HG02678 (cell line): Measurements from ENCODE around the gene ZNF845.
A peak's percentile ranks its signal among the peaks of the same experiment; 100 is the strongest.
"Not testable (repeated sequence)": the region's sequence is repeated elsewhere in the genome, so short reads cannot be mapped to it uniquely, and the experiment has no call there.

ENCODE experiments used
- ATAC-seq: cut with Tn5 transposase; IDR thresholded peaks from one replicate; pipeline ENCODE4 v1.9.1; 2021; ENCODE audit warnings: mild to moderate bottlenecking, moderate library complexity; ENCODE audit not compliant: unreplicated experiment

Gene ZNF845

DNA sequence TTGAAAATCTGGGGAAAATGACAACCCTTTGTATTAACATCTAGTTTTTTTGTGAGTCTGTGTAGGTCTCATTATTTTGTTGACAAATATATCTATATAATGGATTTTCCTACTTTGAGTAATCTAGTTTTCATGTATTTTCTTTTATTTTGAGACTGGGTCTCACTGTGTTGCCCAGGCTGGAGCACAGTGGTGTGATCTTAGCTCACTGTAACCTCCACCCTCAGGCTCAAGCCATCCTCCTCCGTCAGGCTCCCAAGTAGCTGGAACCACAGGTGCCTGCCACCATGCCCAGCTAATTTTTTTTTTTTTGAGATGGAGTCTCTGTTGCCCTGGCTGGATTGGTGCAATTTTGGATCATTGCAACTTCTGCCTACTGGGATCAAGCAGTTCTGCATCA lies 41.2 kb downstream of the ZNF845 start:
- ATAC-seq: no peak

- ATAC-seq: no peak
Observed at GRCh38 chr19:53381376-53381775, 47.8 kb downstream of the ZNF845 start.

GRCh38 chr19:53388168-53388567 lies 54.6 kb downstream of the ZNF845 start:
- ATAC-seq: no peak

DNA sequence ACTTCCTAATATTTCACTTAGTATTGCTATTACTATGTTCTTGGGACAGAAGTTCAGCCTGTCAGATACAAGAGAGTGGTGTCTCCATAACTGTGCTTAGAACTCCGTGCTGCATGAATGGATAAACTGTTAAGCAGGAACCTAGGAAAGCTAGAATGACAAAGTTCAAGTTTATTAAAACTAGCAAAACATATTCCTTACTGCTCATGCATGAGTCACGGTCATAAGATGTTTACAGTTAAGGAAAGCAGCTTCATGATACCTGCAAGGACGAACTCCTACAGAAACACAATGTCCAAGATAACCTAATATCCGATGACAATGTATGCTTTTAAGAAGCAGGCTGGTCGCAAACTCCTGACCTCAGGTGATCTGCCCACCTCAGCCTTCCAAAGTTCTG lies 55.4 kb downstream of the ZNF845 start:
- ATAC-seq: no peak

DNA sequence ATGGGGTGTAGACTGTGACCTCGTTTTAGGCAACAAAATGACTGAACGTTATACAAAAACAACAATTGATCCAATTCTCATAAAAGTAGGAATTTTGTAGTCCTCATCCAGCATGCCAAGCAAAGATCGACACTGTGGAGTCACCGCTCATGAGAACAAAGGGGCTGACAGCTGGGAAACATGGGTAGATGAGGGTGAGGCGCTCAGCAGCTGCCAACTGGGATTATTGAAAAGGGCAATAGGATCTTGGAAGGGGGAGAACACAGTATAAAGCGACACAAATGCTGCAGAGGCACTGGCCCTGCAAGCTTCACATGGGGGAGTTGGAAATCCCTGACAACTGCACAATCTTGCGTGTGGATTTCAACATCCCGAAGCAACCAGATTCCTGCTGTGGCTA lies 56.0 kb downstream of the ZNF845 start:
- ATAC-seq: no peak

- no peak for ATAC-seq
Observed at GRCh38 chr19:53389978-53390377, 56.4 kb downstream of the ZNF845 start.

DNA sequence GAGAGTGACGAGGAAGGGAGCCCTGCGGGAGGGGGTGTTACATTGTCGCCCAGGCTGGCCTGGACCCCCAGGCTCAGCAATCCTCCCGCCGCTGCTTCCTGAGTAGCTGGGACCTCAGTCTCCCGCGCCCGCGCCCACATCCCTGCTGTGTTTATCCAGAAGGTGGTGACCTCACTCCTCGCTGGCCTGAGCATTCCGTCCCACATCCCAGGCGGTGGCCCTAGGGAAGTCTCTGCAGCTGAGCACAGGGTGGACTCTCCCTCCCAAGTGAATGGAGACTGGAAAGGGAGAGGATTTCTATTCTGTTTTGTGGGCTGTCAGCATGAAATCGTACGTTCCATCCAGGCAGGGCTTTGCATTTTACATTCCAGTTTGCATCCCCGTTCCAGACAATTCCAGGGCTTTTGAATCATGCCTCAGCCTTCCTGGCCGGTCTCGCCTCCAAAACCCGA lies 61.0 kb downstream of the ZNF845 start:
- no peak for ATAC-seq

GRCh38 chr19:53394974-53395839 lies 61.7 kb downstream of the ZNF845 start, which contains the start of gene ZNF765:
TSS of gene ZNF765 (plus strand) at chr19:53395149. CDS start at chr19:53398016, 2,867 bp downstream.
- ATAC-seq: peak; percentile 91

DNA sequence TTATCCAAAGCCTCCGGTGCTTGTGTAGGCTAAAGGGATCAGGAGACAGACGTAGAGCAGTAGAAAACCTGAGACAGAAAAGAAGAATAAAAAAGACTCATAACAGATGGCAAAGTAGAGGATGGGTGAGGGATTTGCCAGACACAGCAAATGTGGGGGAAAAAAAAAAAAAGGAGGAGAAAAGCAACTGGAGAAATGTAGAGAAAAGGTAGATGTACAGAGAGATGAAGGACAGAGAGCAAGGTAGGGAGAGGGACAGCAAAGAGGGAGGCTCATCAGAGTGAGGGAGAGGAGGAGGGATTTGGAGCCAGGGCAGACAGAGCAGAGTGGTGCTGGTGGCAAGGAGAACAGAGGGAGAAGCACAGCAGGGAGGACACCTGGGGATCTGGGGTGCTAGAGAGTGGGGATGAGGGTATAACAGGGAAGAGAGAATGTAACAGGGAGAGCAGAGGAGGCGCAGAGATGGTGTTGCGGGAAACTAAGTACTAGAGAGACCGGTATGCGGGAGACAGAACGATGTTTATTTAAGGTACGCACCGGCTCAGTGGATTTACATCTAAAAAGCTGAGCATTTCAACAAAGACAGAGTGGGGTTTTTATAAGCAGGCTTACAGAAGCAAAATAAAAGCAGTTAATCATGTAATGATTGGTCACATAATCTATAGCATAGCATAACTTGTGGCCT lies 62.4 kb downstream of the ZNF845 start:
- not testable (repeated sequence) for ATAC-seq

- no peak for ATAC-seq
Observed at GRCh38 chr19:53396525-53396868, 62.9 kb downstream of the ZNF845 start.

GRCh38 chr19:53397918-53398317 lies 64.4 kb downstream of the ZNF845 start:
- not testable (repeated sequence) for ATAC-seq
